HG03097 (cell line): ENCODE measurements around the gene TEKT3.
A peak's percentile ranks its signal among the peaks of the same experiment; 100 is the strongest.

Source experiments
- ATAC-seq: cut with Tn5 transposase; IDR thresholded peaks from one replicate; pipeline ENCODE4 v1.9.1; 2021; ENCODE audit not compliant: unreplicated experiment, low FRiP score

Gene TEKT3

GRCh38 chr17:15268461-15268860, 72.9 kb downstream of the TEKT3 start:
- no peak for ATAC-seq

GRCh38 chr17:15267996-15268395, 73.4 kb downstream of the TEKT3 start:
- ATAC-seq = no peak

GRCh38 chr17:15266325-15267125, 74.9 kb downstream of the TEKT3 start:
- no peak for ATAC-seq

DNA sequence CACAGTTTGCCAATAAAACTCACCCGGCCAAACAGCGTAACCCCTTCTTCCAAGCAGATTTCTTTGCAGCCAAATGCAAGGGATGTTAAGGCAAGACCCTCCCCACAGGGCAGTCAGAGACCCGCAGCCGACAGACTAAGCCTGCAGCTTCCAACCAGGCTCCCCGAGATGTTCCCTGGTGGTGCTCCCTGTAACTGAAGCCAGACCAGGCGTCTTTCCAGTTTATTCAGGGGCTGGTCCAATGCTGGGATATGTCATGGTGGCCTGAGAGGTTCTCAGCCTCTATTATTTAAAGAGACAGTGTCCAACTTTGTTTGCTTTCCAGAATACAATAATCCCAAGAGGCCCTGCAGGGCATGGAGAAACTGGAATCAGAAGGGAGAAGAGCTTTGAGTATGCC, 76.3 kb downstream of the TEKT3 start, which contains the start of gene PMP22:
TSS of gene PMP22 (minus strand) at position 196 of the 400 bp plus-strand sequence. CDS start 4,599 bp downstream, outside the sequence.
- ATAC-seq = no peak

- no peak for ATAC-seq
These were observed 76.9 kb downstream of the TEKT3 start for GRCh38 chr17:15264542-15264941.

GRCh38 chr17:15263680-15264079, 77.7 kb downstream of the TEKT3 start:
- no peak for ATAC-seq

DNA sequence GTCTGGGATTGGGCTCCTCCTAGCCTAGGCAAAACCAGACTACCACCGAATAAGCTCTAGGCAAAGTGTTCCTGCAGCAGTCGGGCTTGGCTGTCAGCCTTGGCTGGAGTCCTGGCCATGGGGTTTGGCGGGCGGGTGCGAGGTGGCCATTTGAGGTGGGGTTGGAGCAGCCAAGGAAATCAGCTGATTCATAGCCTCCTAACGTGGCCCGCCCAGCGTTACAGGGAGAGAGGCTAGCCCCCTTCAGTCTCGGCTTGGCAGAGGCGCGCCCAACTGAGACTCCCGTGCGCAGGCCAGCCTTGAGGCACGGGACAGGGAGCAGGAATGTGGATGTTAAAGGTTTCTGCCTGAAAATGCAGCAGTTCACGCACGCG, 78.2 kb downstream of the TEKT3 start:
- no peak for ATAC-seq

GRCh38 chr17:15262291-15263205, 78.8 kb downstream of the TEKT3 start:
- ATAC-seq = no peak

GRCh38 chr17:15261802-15262290, 79.6 kb downstream of the TEKT3 start:
- ATAC-seq = no peak

DNA sequence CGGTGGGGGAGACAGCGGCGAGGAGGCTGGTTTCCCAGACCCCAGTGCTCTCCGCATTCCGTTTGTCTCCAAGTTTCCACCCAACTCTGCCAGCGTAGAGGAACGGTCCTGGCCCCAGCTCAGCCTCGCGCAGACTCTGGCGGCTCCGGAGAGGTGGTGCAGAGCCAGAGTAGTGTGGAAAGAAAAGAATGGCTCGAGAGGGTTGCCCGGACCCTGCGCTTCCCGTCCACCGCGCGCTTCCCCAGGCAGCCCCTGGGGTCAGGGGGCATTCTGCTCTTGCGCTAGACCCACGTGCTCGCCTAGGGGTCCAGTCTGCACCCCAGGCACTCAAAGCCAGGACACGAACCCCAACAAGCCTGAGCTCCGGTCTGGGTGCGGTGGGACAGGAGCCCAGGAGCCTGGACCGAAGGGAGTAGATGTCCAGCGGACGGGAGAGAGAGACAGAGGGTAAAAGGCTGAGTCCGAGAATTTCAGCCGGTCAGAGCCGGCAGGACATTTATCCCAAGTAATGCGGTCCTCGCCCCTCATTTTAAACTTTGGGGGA, 80.1 kb downstream of the TEKT3 start:
- no peak for ATAC-seq

- ATAC-seq = no peak
These were observed 80.8 kb downstream of the TEKT3 start for GRCh38 chr17:15260376-15261257.

- ATAC-seq = no peak
These were observed 83.4 kb downstream of the TEKT3 start for GRCh38 chr17:15257796-15258512.

GRCh38 chr17:15257258-15257788, 84.1 kb downstream of the TEKT3 start:
- ATAC-seq = peak; percentile 83

DNA sequence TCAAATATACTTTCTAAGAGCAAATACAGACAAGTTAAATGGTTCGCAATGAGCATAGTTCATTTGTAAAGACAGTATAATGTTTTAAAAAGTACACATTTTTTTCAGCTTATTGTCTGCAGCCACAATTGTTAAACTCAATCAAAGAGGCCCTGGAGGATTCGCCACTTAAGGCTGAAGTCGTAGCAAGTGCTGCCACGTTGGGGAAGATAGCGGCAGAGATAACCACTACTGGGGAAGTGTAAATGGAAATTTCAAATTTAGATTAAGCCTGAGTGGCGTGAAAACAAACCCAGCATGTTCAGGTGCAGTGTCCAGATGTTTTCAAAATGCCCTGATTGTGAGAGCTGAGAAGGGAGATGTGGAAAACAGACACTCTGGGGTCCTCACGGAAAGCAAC, 84.7 kb downstream of the TEKT3 start:
- no peak for ATAC-seq

GRCh38 chr17:15255713-15256454, 85.5 kb downstream of the TEKT3 start:
- ATAC-seq = no peak
